ENCODE data around the gene ARID1A.

Gene ARID1A

GRCh38 chr1:26706315-26706714 is 10.5 kb downstream of the ARID1A start:
- no peak overlapping the region for H3K4me3 ChIP-seq (ENCODE audit: low read depth, low read length)
- DNase-seq (ENCODE audit: low read depth) = no peak
- TF ChIP-seq POLR2A (IDR thresholded peaks at IDR 0.05; ENCODE audit: extremely low read depth, insufficient read length) (no peak), CTCF (IDR thresholded peaks at IDR 0.05; ENCODE audit: low read depth, low read length) (no peak), MAX (IDR thresholded peaks at IDR 0.05; ENCODE audit: low read depth, low read length) (no peak), MYC (IDR thresholded peaks at IDR 0.05; ENCODE audit: low read depth, low read length) (no peak)

DNA sequence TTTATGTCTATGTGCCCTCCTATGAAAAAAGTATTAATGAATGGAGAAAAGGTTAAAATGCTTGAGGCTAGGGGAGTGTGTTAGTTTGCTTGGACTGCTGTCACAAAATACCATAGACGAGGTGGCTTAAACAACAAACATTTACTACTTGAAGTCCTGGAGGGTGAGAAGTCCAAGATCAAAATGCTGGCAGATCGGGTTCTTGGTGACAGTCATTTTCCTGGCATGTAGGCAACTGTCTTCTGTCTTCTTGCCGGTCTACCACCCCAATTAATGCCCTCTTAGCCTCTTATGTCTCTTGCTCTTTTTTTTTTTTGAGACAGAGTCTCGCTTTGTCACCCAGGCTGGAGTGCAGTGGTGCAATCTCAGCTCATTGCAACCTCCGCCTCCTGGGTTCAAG is 15.0 kb downstream of the ARID1A start:
- DNase-seq (ENCODE audit: low read depth) = no peak
- H3K4me3 ChIP-seq (ENCODE audit: low read depth, low read length) = no peak overlapping the region
- TF ChIP-seq MAX (IDR thresholded peaks at IDR 0.05; ENCODE audit: low read depth, low read length) = no peak
- no peak for TF ChIP-seq MYC (IDR thresholded peaks at IDR 0.05; ENCODE audit: low read depth, low read length)
- no peak for TF ChIP-seq POLR2A (IDR thresholded peaks at IDR 0.05; ENCODE audit: extremely low read depth, insufficient read length)
- no peak for TF ChIP-seq CTCF (IDR thresholded peaks at IDR 0.05; ENCODE audit: low read depth, low read length)

DNA sequence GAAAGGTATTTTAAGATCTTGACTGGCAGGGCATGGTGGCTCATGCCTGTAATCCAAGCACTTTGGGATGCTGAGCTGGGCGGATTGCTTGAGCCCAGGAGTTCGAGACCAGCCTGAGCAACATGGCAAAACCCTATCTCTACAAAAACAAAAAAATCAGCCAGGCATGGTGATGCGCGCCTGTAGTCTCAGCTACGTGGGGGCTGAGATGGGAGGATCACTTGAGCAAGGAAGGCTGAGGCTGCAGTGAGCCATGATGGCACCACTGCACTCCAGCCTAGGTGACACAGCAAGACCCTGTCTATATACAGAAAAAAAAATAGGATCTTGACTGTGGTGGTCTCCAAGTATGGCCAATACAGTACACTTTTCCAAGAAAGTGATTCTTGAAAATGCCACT is 16.0 kb downstream of the ARID1A start:
- DNase-seq (ENCODE audit: low read depth) = no peak
- no peak overlapping the region for H3K4me3 ChIP-seq (ENCODE audit: low read depth, low read length)
- TF ChIP-seq POLR2A (IDR thresholded peaks at IDR 0.05; ENCODE audit: extremely low read depth, insufficient read length) = no peak
- TF ChIP-seq MYC (IDR thresholded peaks at IDR 0.05; ENCODE audit: low read depth, low read length) = no peak
- no peak for TF ChIP-seq CTCF (IDR thresholded peaks at IDR 0.05; ENCODE audit: low read depth, low read length)
- no peak for TF ChIP-seq MAX (IDR thresholded peaks at IDR 0.05; ENCODE audit: low read depth, low read length)

DNA sequence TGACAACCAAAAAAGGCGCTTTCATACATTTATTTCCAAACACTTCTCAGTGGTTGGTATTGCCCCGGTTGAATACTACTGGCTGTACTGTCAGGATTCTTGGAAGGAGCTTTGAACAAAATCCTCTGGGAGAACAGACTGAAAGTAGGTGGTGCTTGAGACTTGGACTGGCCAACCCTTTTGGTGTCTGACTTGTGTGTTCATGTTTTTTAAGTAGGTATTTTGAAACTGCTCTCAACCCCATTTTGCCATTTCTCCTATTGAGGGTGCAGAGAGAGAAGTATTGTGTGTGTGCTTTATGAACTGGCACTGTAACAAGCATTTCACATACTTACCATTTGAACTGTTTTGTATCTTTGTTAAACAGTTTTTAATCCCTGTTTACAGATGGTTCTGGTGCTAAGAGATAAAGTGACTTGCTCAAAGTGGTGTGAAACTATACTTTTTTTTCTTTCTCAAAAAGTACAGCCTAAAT is 21.2 kb downstream of the ARID1A start:
- no peak for DNase-seq (ENCODE audit: low read depth)
- H3K4me3 ChIP-seq (ENCODE audit: low read depth, low read length) = no peak overlapping the region
- TF ChIP-seq CTCF (IDR thresholded peaks at IDR 0.05; ENCODE audit: low read depth, low read length) (no peak), MAX (IDR thresholded peaks at IDR 0.05; ENCODE audit: low read depth, low read length) (no peak), MYC (IDR thresholded peaks at IDR 0.05; ENCODE audit: low read depth, low read length) (no peak)

- no peak for DNase-seq (ENCODE audit: low read depth)
- no peak overlapping the region for H3K4me3 ChIP-seq (ENCODE audit: low read depth, low read length)
- TF ChIP-seq MAX (IDR thresholded peaks at IDR 0.05; ENCODE audit: low read depth, low read length) (no peak), POLR2A (IDR thresholded peaks at IDR 0.05; ENCODE audit: extremely low read depth, insufficient read length) (no peak), MYC (IDR thresholded peaks at IDR 0.05; ENCODE audit: low read depth, low read length) (no peak), CTCF (IDR thresholded peaks at IDR 0.05; ENCODE audit: low read depth, low read length) (no peak)
Observed at GRCh38 chr1:26719205-26719604, 23.4 kb downstream of the ARID1A start.
